Neural progenitor cell (in vitro differentiated cells): Measurements from ENCODE around the gene CD96. TPM values are rescaled to one million over a fixed set of nuclear protein-coding genes. Genes with fewer than 3 reads are reported as not detected.

Experiments used
- DNase-seq: peaks from one replicate; pipeline ENCODE4 v3.0.0-alpha.2; 2016; ENCODE audit warnings: low spot score
- H2AFZ ChIP-seq: fragments of 200-600 bp; sonication (generic); replicated peaks from 2 replicates; pipeline ENCODE4 v1.6.1; 2016; ENCODE audit warnings: antibody characterized with exemption
- H3F3A ChIP-seq: fragments of 200-600 bp; sonication (generic); 2 replicates; pipeline ENCODE4 v1.6.1; 2016; ENCODE audit warnings: antibody characterized with exemption, low read depth
- H3K27ac ChIP-seq: fragments of 200-600 bp; sonication (generic); 2 replicates; pipeline ENCODE4 v1.5.1; 2016; ENCODE audit warnings: mild to moderate bottlenecking
- H3K27me3 ChIP-seq: fragments of 200-600 bp; sonication (generic); 2 replicates; pipeline ENCODE4 v1.6.1; 2016; ENCODE audit warnings: mild to moderate bottlenecking, moderate library complexity
- H3K36me3 ChIP-seq: fragments of 200-600 bp; sonication (generic); 2 replicates; pipeline ENCODE4 v1.5.1; 2016
- H3K4me1 ChIP-seq: fragments of 200-600 bp; sonication (generic); 2 replicates; pipeline ENCODE4 v1.6.1; 2016; ENCODE audit warnings: mixed run types
- H3K4me2 ChIP-seq: fragments of 200-600 bp; sonication (generic); 2 replicates; pipeline ENCODE4 v1.6.1; 2016
- H3K4me3 ChIP-seq: fragments of 200-600 bp; sonication (generic); 2 replicates; pipeline ENCODE4 v1.5.1; 2016
- H3K79me2 ChIP-seq: fragments of 200-600 bp; sonication (generic); 2 replicates; pipeline ENCODE4 v1.6.1; 2016; ENCODE audit warnings: low read depth
- H3K9ac ChIP-seq: fragments of 200-600 bp; sonication (generic); 2 replicates; pipeline ENCODE4 v1.6.1; 2016
- H3K9me3 ChIP-seq: fragments of 200-600 bp; sonication (generic); 2 replicates; pipeline ENCODE4 v1.5.1; 2016; ENCODE audit warnings: low read depth
- H4K20me1 ChIP-seq: fragments of 200-600 bp; sonication (generic); 2 replicates; pipeline ENCODE4 v1.6.1; 2016; ENCODE audit warnings: low read depth
- H3K27ac Mint-ChIP-seq: 3 replicates; pipeline ENCODE4 v1.8.0; 2021; ENCODE audit warnings: mixed read lengths
- H3K27me3 Mint-ChIP-seq: 2 replicates; pipeline ENCODE4 v1.8.0; 2022; ENCODE audit warnings: low read depth, mild to moderate bottlenecking, inconsistent platforms, moderate library complexity, mixed read lengths; ENCODE audit not compliant: insufficient read depth
- H3K36me3 Mint-ChIP-seq: 3 replicates; pipeline ENCODE4 v1.8.0; 2021; ENCODE audit warnings: mixed read lengths
- H3K4me1 Mint-ChIP-seq: 3 replicates; pipeline ENCODE4 v1.8.0; 2021; ENCODE audit warnings: mixed read lengths
- H3K4me3 Mint-ChIP-seq: 3 replicates; pipeline ENCODE4 v1.8.0; 2021; ENCODE audit warnings: mild to moderate bottlenecking, moderate library complexity, mixed read lengths
- H3K9me3 Mint-ChIP-seq: 3 replicates; pipeline ENCODE4 v1.8.0; 2020; ENCODE audit warnings: mixed read lengths
- CTCF ChIP-seq: fragments of 200-600 bp; sonication (generic); IDR thresholded peaks from 2 replicates; pipeline ENCODE4 v1.5.1; 2017; ENCODE audit warnings: antibody characterized with exemption, mild to moderate bottlenecking
- EZH2 ChIP-seq: fragments of 200-600 bp; sonication (generic); IDR thresholded peaks from 2 replicates; pipeline ENCODE4 v1.6.1; 2017; ENCODE audit warnings: antibody characterized with exemption, mild to moderate bottlenecking, moderate library complexity
- EZH2phosphoT487 ChIP-seq: fragments of 200-600 bp; sonication (generic); IDR thresholded peaks from 2 replicates; pipeline ENCODE4 v1.6.1; 2017; ENCODE audit warnings: antibody characterized with exemption
- total RNA-seq: library from RNA; depleted of rRNA; stranded (reverse); fragments of >200 nt; gene quantifications from 2 replicates; pipeline ENCODE4 v1.2.3, GENCODE V29; 2015; ENCODE audit warnings: low replicate concordance

Gene CD96
- total RNA-seq, 1 donor from 2014 or later = not detected

- no peak overlapping the region for H3K9ac ChIP-seq
- H3K27ac ChIP-seq = no peak overlapping the region
- no peak overlapping the region for H3K4me2 ChIP-seq
- no peaks in the 10 kb centered on the region for H3K27me3 ChIP-seq
- no peak overlapping the region for H3K4me3 ChIP-seq
- Mint-ChIP-seq H3K4me3 (no peak overlapping the region), H3K9me3 (no peaks in the 10 kb centered on the region), H3K27ac (no peak overlapping the region), H3K36me3 (no peaks in the 10 kb centered on the region), H3K4me1 (no peaks in the 10 kb centered on the region), H3K27me3 (peaks cover 2% of the 10 kb centered on the region)
- H3K36me3 ChIP-seq = no peaks in the 10 kb centered on the region
- no peaks in the 10 kb centered on the region for H3K79me2 ChIP-seq
- no peaks in the 10 kb centered on the region for H4K20me1 ChIP-seq
- no peaks in the 10 kb centered on the region for H3K4me1 ChIP-seq
- no peaks in the 10 kb centered on the region for H3F3A ChIP-seq
- DNase-seq = no peak
- no peak for TF ChIP-seq EZH2phosphoT487
- TF ChIP-seq EZH2 = no peak
- TF ChIP-seq CTCF = no peak
- H3K9me3 ChIP-seq = no peaks in the 10 kb centered on the region
- no peak overlapping the region for H2AFZ ChIP-seq
Observed at GRCh38 chr3:111577113-111577512, 35.1 kb downstream of the CD96 start.

- Mint-ChIP-seq H3K27me3 (peaks cover 2% of the 10 kb centered on the region), H3K4me3 (no peak overlapping the region), H3K27ac (no peak overlapping the region), H3K9me3 (no peaks in the 10 kb centered on the region), H3K4me1 (no peaks in the 10 kb centered on the region), H3K36me3 (no peaks in the 10 kb centered on the region)
- H3K79me2 ChIP-seq = no peaks in the 10 kb centered on the region
- H3K4me1 ChIP-seq = no peaks in the 10 kb centered on the region
- no peak overlapping the region for H3K27ac ChIP-seq
- H3K9me3 ChIP-seq = no peaks in the 10 kb centered on the region
- H3K27me3 ChIP-seq = no peaks in the 10 kb centered on the region
- H2AFZ ChIP-seq = no peak overlapping the region
- H3K4me2 ChIP-seq = no peak overlapping the region
- no peak overlapping the region for H3K4me3 ChIP-seq
- no peaks in the 10 kb centered on the region for H3K36me3 ChIP-seq
- DNase-seq = peak; percentile 43
- H3K9ac ChIP-seq = no peak overlapping the region
- no peaks in the 10 kb centered on the region for H4K20me1 ChIP-seq
- no peaks in the 10 kb centered on the region for H3F3A ChIP-seq
- TF ChIP-seq EZH2phosphoT487 (no peak), CTCF (peak; percentile 53)
Observed at GRCh38 chr3:111577798-111578685, 36.0 kb downstream of the CD96 start.

GRCh38 chr3:111578867-111579266, 36.9 kb downstream of the CD96 start:
- H3K9ac ChIP-seq = no peak overlapping the region
- no peak overlapping the region for H3K27ac ChIP-seq
- Mint-ChIP-seq H3K4me3 (no peak overlapping the region), H3K27me3 (peaks cover 2% of the 10 kb centered on the region), H3K4me1 (no peaks in the 10 kb centered on the region), H3K27ac (no peak overlapping the region), H3K9me3 (peaks cover under 1% of the 10 kb centered on the region), H3K36me3 (no peaks in the 10 kb centered on the region)
- no peak for DNase-seq
- H3K79me2 ChIP-seq = no peaks in the 10 kb centered on the region
- no peak overlapping the region for H3K4me2 ChIP-seq
- H3K36me3 ChIP-seq = no peaks in the 10 kb centered on the region
- H4K20me1 ChIP-seq = no peaks in the 10 kb centered on the region
- H2AFZ ChIP-seq = no peak overlapping the region
- H3K4me3 ChIP-seq = no peak overlapping the region
- no peaks in the 10 kb centered on the region for H3K4me1 ChIP-seq
- no peaks in the 10 kb centered on the region for H3K27me3 ChIP-seq
- H3K9me3 ChIP-seq = no peaks in the 10 kb centered on the region
- TF ChIP-seq EZH2 = no peak
- no peak for TF ChIP-seq EZH2phosphoT487
- no peak for TF ChIP-seq CTCF
- H3F3A ChIP-seq = no peaks in the 10 kb centered on the region
